GM18526 (cell line): Measurements from ENCODE around the gene EMC10.

ENCODE experiments used
- POLR2A ChIP-seq: IDR thresholded peaks from 3 replicates; pipeline ENCODE4 v1.6.1; 2011; ENCODE audit not compliant: insufficient read length; ENCODE audit errors: extremely low read depth

EMC10 gene

GRCh38 chr19:50496189-50497021 lies 20.1 kb downstream of the EMC10 start:
- no peak for TF ChIP-seq POLR2A

- no peak for TF ChIP-seq POLR2A
These were observed 20.7 kb downstream of the EMC10 start for GRCh38 chr19:50497022-50497405.

- no peak for TF ChIP-seq POLR2A
These were observed 22.1 kb downstream of the EMC10 start for GRCh38 chr19:50498219-50499056.

- no peak for TF ChIP-seq POLR2A
These were observed 23.9 kb downstream of the EMC10 start for GRCh38 chr19:50500060-50500752.

- no peak for TF ChIP-seq POLR2A
These were observed 24.4 kb downstream of the EMC10 start for GRCh38 chr19:50500753-50501151.

- TF ChIP-seq POLR2A, result no peak
These were observed 24.9 kb downstream of the EMC10 start for GRCh38 chr19:50501186-50501567.

GRCh38 chr19:50501568-50502475 lies 25.5 kb downstream of the EMC10 start:
- TF ChIP-seq POLR2A, result no peak

- no peak for TF ChIP-seq POLR2A
These were observed 29.7 kb downstream of the EMC10 start for GRCh38 chr19:50505856-50506611.

GRCh38 chr19:50506700-50507099 lies 30.4 kb downstream of the EMC10 start:
- TF ChIP-seq POLR2A, result no peak

GRCh38 chr19:50507376-50507775 lies 31.1 kb downstream of the EMC10 start:
- no peak for TF ChIP-seq POLR2A

- no peak for TF ChIP-seq POLR2A
These were observed 32.5 kb downstream of the EMC10 start for GRCh38 chr19:50508843-50509190.

- no peak for TF ChIP-seq POLR2A
These were observed 33.1 kb downstream of the EMC10 start for GRCh38 chr19:50509366-50509765.

GRCh38 chr19:50510121-50510670 lies 33.9 kb downstream of the EMC10 start:
- no peak for TF ChIP-seq POLR2A

GRCh38 chr19:50510700-50511068 lies 34.4 kb downstream of the EMC10 start:
- no peak for TF ChIP-seq POLR2A
